CD4-positive, CD25-positive, alpha-beta regulatory T cell (primary cell): Measurements from ENCODE around the gene MS4A12. TPM values are rescaled to one million over a fixed set of nuclear protein-coding genes. Genes with fewer than 3 reads are reported as not detected.
"Not testable (repeated sequence)": the region's sequence is repeated elsewhere in the genome, so short reads cannot be mapped to it uniquely, and the experiment has no call there.

ENCODE experiments used
- ATAC-seq, 2 donors: fragments of 150-1000 bp; cut with Tn5 transposase; one replicate each; pipeline ENCODE4 v1.10.0; 2021; ENCODE audit warnings: low read depth in 2 of 2, moderate number of reproducible peaks in 2 of 2, moderate library complexity in 1 of 2
- DNase-seq, 3 donors: peaks; one replicate each; pipeline versions ENCODE4 v3.0.0 to v3.0.0-alpha.2; 2012 to 2022; ENCODE audit warnings: mixed read lengths in 1 of 3
- H3K27ac ChIP-seq: one replicate; pipeline ENCODE4 v1.7.0; 2013; ENCODE audit warnings: mild to moderate bottlenecking, low read length; ENCODE audit not compliant: insufficient read depth, poor library complexity, severe bottlenecking
- H3K27me3 ChIP-seq: one replicate; pipeline ENCODE4 v1.7.0; 2013; ENCODE audit warnings: low read length; ENCODE audit not compliant: control insufficient read depth, insufficient read depth
- H3K36me3 ChIP-seq: one replicate; pipeline ENCODE4 v1.7.0; 2013; ENCODE audit warnings: mild to moderate bottlenecking, low read length, moderate library complexity; ENCODE audit not compliant: control insufficient read depth, insufficient read depth
- H3K4me1 ChIP-seq: 2 replicates; pipeline ENCODE4 v1.7.0; 2013; ENCODE audit warnings: mild to moderate bottlenecking, low read length; ENCODE audit not compliant: insufficient read depth, control insufficient read depth, poor library complexity, severe bottlenecking
- H3K4me3 ChIP-seq: one replicate; pipeline ENCODE4 v1.7.0; 2013; ENCODE audit warnings: low read depth, mild to moderate bottlenecking, low read length, moderate library complexity
- H3K9me3 ChIP-seq, 2 experiments: 1 replicate in 1 of 2; 2 replicates in 1 of 2; pipeline ENCODE4 v1.7.0; 2013; ENCODE audit warnings: low read length in 2 of 2, mild to moderate bottlenecking in 1 of 2, moderate library complexity in 1 of 2; ENCODE audit not compliant: control insufficient read depth in 2 of 2
- H3K27ac Mint-ChIP-seq, 3 donors: one replicate each; pipeline ENCODE4 v1.8.0; 2020 to 2022; ENCODE audit warnings: mild to moderate bottlenecking in 3 of 3, mixed read lengths in 3 of 3, moderate library complexity in 2 of 3
- H3K27me3 Mint-ChIP-seq: one replicate; pipeline ENCODE4 v1.8.0; 2022; ENCODE audit warnings: mild to moderate bottlenecking, mixed read lengths
- H3K36me3 Mint-ChIP-seq: one replicate; pipeline ENCODE4 v1.8.0; 2020; ENCODE audit warnings: mixed read lengths
- H3K4me1 Mint-ChIP-seq, 4 donors: one replicate each; pipeline ENCODE4 v1.8.0; 2020 to 2022; ENCODE audit warnings: mixed read lengths in 4 of 4, mild to moderate bottlenecking in 1 of 4
- H3K4me3 Mint-ChIP-seq, 4 donors: one replicate each; pipeline ENCODE4 v1.8.0; 2020 to 2022; ENCODE audit warnings: mild to moderate bottlenecking in 4 of 4, mixed read lengths in 4 of 4, moderate library complexity in 3 of 4
- H3K9me3 Mint-ChIP-seq, 7 donors: one replicate each; pipeline ENCODE4 v1.8.0; 2020 to 2022; ENCODE audit warnings: mixed read lengths in 7 of 7, mild to moderate bottlenecking in 3 of 7, moderate library complexity in 2 of 7
- polyA plus RNA-seq, 4 donors: library from polyadenylated mRNA; unstranded; fragments of 300-500 nt; fragmentation: Illumina TruSeq; gene quantifications; one replicate each; pipeline ENCODE4 v1.2.3, GENCODE V29; 2021
- total RNA-seq: library from RNA; stranded (reverse); gene quantifications from one replicate; pipeline ENCODE4 v1.2.3, GENCODE V29; 2022

MS4A12 gene
- total and polyA plus RNA-seq, 5 donors from 2014 or later: not detected

GRCh38 chr11:60512651-60513225, 20.2 kb downstream of the MS4A12 start:
- no peak overlapping the region for H3K4me3 Mint-ChIP-seq
- no peak overlapping the region for H3K27ac Mint-ChIP-seq
- Histone ChIP-seq H3K36me3 (no peaks in the 10 kb centered on the region), H3K27ac (no peak overlapping the region), H3K9me3 (no peaks in the 10 kb centered on the region), H3K27me3 (peaks cover 1% of the 10 kb centered on the region), H3K4me3 (no peak overlapping the region), H3K4me1 (no peaks in the 10 kb centered on the region)
- H3K9me3 Mint-ChIP-seq: peaks cover 0 to 6% (median 2%) of the 10 kb centered on the region in 7 donors
- peaks cover 2% of the 10 kb centered on the region for H3K27me3 Mint-ChIP-seq
- no peak for ATAC-seq
- H3K36me3 Mint-ChIP-seq: no peaks in the 10 kb centered on the region
- DNase-seq: no peak
- H3K4me1 Mint-ChIP-seq: no peaks in the 10 kb centered on the region

- Histone ChIP-seq H3K36me3 (no peaks in the 10 kb centered on the region), H3K27me3 (peaks cover 1% of the 10 kb centered on the region), H3K4me3 (no peak overlapping the region), H3K9me3 (no peaks in the 10 kb centered on the region), H3K27ac (no peak overlapping the region), H3K4me1 (no peaks in the 10 kb centered on the region)
- no peak overlapping the region for H3K27ac Mint-ChIP-seq
- H3K9me3 Mint-ChIP-seq: peaks cover 0 to 6% (median 0%) of the 10 kb centered on the region in 7 donors
- no peaks in the 10 kb centered on the region for H3K36me3 Mint-ChIP-seq
- no peaks in the 10 kb centered on the region for H3K4me1 Mint-ChIP-seq
- no peak for ATAC-seq
- H3K27me3 Mint-ChIP-seq: peaks cover 7% of the 10 kb centered on the region
- DNase-seq: no peak
- H3K4me3 Mint-ChIP-seq: no peak overlapping the region
Observed at GRCh38 chr11:60513496-60514460, 21.2 kb downstream of the MS4A12 start.

- Mint-ChIP-seq H3K4me3 (no peak within 1 kb of the TSS), H3K9me3 (peaks cover 0 to 5% (median 2%) of the 10 kb centered on the region in 7 donors), H3K27ac (no peak within 1 kb of the TSS), H3K4me1 (no peaks in the 10 kb centered on the region), H3K27me3 (peaks cover 12% of the 10 kb centered on the region), H3K36me3 (no peaks in the 10 kb centered on the region)
- no peak within 1 kb of the TSS for H3K27ac ChIP-seq
- H3K4me1 ChIP-seq: no peaks in the 10 kb centered on the region
- DNase-seq: no peak
- H3K27me3 ChIP-seq: peaks cover 1% of the 10 kb centered on the region
- H3K36me3 ChIP-seq: no peaks in the 10 kb centered on the region
- no peaks in the 10 kb centered on the region for H3K9me3 ChIP-seq
- no peak for ATAC-seq
- H3K4me3 ChIP-seq: no peak within 1 kb of the TSS
Observed at GRCh38 chr11:60515144-60515855, 22.7 kb downstream of the MS4A12 start, which contains the start of gene MS4A13. Gene MS4A13 (plus strand): TSS chr11:60515392. CDS start chr11:60518084, 2,692 bp downstream.

DNA sequence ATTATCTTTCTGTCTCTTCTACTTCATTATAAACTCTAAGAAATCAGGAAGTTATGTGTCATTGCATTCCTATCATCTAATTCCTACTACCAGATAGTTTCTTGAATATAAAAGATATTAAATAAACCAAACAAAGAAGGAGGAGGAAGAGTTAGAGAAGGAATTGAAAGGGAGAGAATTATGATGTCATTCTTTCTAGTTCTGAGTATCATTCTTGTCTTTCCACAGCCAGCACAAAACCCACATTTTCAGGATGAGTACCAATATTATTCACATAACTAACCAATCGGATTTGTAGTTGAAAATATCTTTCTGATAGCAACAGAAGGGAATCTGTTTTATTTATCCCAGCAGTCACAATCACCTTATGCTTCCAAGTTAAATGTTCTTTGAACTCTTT, 35.9 kb downstream of the MS4A12 start:
- Histone ChIP-seq H3K36me3 (no peaks in the 10 kb centered on the region), H3K4me3 (no peak overlapping the region), H3K4me1 (no peaks in the 10 kb centered on the region), H3K9me3 (no peaks in the 10 kb centered on the region), H3K27ac (no peak overlapping the region), H3K27me3 (peaks cover 1% of the 10 kb centered on the region)
- H3K4me1 Mint-ChIP-seq: no peaks in the 10 kb centered on the region
- DNase-seq (no peak), ATAC-seq (no peak)
- H3K27me3 Mint-ChIP-seq: peaks cover 24% of the 10 kb centered on the region
- peaks cover 0 to 8% (median 0%) of the 10 kb centered on the region in 7 donors for H3K9me3 Mint-ChIP-seq
- no peak overlapping the region for H3K27ac Mint-ChIP-seq
- H3K36me3 Mint-ChIP-seq: no peaks in the 10 kb centered on the region
- H3K4me3 Mint-ChIP-seq: no peak overlapping the region

GRCh38 chr11:60528934-60529333, 36.4 kb downstream of the MS4A12 start:
- Histone ChIP-seq H3K27me3 (peaks cover 1% of the 10 kb centered on the region), H3K36me3 (no peaks in the 10 kb centered on the region), H3K4me3 (no peak overlapping the region), H3K27ac (no peak overlapping the region), H3K9me3 (no peaks in the 10 kb centered on the region), H3K4me1 (no peaks in the 10 kb centered on the region)
- H3K27me3 Mint-ChIP-seq: peaks cover 24% of the 10 kb centered on the region
- no peaks in the 10 kb centered on the region for H3K36me3 Mint-ChIP-seq
- H3K9me3 Mint-ChIP-seq: peaks cover 0 to 8% (median 0%) of the 10 kb centered on the region in 7 donors
- H3K27ac Mint-ChIP-seq: no peak overlapping the region
- ATAC-seq: no peak
- no peak overlapping the region for H3K4me3 Mint-ChIP-seq
- no peak for DNase-seq
- no peaks in the 10 kb centered on the region for H3K4me1 Mint-ChIP-seq

DNA sequence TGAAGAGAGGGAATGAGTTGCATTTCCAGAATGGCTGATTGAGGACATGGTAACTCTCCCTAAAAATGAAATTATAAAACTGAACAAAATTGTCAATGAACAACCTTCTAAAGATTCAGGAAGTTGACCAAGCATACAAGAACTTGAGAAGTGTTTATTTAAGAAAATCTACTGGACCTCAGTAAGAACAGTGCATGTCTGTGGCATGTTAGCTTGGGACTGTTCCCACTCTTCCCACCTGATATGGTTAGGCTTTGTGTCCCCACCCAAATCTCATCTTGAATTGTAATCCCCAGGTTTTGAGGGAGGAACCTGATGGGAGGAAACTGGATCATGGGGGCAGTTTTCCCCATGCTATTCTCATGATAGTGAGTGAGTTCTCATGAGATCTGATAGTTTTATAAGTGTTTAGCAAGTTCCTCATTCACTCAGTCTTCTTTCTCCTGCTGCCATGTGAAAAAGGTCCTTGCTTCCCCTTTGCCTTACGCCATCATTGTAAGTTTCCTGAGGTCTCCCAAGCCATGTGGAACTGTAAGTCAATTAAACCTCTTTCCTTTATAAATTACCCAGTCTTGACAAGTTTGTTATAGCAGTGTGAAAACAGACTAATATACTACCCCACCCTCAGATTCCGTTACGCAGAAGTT, 38.0 kb downstream of the MS4A12 start:
- Mint-ChIP-seq H3K27me3 (peaks cover 24% of the 10 kb centered on the region), H3K9me3 (peaks cover 0 to 8% (median 0%) of the 10 kb centered on the region in 7 donors), H3K4me3 (no peak overlapping the region), H3K36me3 (no peaks in the 10 kb centered on the region), H3K4me1 (no peaks in the 10 kb centered on the region), H3K27ac (no peak overlapping the region)
- H3K27ac ChIP-seq: no peak overlapping the region
- peaks cover 1% of the 10 kb centered on the region for H3K27me3 ChIP-seq
- H3K9me3 ChIP-seq: no peaks in the 10 kb centered on the region
- DNase-seq (no peak), ATAC-seq (no peak)
- no peaks in the 10 kb centered on the region for H3K4me1 ChIP-seq
- H3K36me3 ChIP-seq: no peaks in the 10 kb centered on the region
- H3K4me3 ChIP-seq: no peak overlapping the region

DNA sequence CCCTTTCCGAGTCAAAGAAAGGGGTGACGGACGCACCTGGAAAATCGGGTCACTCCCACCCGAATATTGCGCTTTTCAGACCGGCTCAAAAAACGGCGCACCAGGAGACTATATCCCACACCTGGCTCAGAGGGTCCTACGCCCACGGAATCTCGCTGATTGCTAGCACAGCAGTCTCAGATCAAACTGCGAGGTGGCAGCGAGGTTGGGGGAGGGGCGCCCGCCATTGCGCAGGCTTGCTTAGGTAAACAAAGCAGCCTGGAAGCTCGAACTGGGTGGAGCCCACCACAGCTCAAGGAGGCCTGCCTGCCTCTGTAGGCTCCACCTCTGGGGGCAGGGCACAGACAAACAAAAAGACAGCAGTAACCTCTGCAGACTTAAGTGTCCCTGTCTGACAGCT, 39.8 kb downstream of the MS4A12 start:
- not testable (repeated sequence) for DNase-seq, H3K27ac ChIP-seq, H3K27ac Mint-ChIP-seq, H3K4me3 Mint-ChIP-seq, H3K9me3 ChIP-seq, H3K4me3 ChIP-seq, H3K4me1 Mint-ChIP-seq, H3K36me3 ChIP-seq, H3K9me3 Mint-ChIP-seq, H3K36me3 Mint-ChIP-seq, H3K27me3 ChIP-seq, ATAC-seq, H3K4me1 ChIP-seq
- peaks cover 14% of the 10 kb centered on the region for H3K27me3 Mint-ChIP-seq
